Smooth muscle cell of the brain vasculature (primary cell): ENCODE data around the gene DGKA.
A peak's percentile ranks its signal among the peaks of the same experiment; 100 is the strongest.
"Not testable (repeated sequence)": the region's sequence is repeated elsewhere in the genome, so short reads cannot be mapped to it uniquely, and the experiment has no call there.

ENCODE experiments used
- DNase-seq: peaks from one replicate; pipeline ENCODE4 v3.0.0-alpha.2; 2012; ENCODE audit warnings: low read depth, low spot score

The DGKA gene

DNA sequence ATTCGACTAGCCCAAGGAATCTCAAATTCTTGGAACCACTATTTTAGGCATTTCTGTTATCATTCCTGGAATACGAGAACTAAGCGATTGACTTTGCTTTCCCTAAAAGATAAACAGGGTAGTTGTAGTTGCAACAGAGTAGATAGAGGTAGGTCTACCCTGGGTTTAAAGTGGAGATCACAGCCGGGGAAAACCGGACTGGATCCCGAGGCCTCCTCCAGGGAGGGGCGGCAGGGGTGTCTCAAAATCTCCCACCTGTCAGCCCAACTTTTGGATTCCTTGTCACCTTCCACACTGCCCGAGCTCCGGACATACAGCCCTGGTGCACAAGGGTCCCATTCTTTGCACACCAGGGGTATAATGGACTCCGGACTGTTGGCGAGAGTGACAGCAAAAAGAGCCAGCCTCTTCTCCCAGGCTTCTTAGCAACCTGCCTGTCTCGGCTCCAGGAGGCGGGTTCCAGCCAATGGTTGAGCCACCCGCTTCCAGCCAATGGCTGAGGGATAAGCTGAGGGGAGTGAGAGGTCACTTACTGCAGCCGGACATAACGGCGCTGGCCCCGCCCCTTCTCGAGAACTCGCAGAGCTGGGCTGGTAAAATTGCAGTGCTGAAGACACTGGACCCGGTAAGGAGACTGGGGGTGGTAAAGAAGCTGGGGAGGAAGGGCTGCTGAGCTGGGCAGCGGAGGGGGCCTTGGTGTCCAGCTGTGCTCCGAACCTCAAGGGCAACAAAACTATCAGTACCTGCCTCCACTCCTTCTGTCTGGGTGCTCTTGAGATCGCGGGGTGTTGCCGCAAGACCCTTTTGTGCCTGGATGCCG is 66.0 kb downstream of the DGKA start, which contains the start of gene SUOX:
Gene SUOX, plus strand, starts transcription at position 562 of the 820 bp plus-strand sequence. CDS start 4,946 bp downstream, outside the sequence.
- peak; percentile 88 for DNase-seq

- DNase-seq, result no peak
Observed at GRCh38 chr12:55997535-55997859, 66.5 kb downstream of the DGKA start.

DNA sequence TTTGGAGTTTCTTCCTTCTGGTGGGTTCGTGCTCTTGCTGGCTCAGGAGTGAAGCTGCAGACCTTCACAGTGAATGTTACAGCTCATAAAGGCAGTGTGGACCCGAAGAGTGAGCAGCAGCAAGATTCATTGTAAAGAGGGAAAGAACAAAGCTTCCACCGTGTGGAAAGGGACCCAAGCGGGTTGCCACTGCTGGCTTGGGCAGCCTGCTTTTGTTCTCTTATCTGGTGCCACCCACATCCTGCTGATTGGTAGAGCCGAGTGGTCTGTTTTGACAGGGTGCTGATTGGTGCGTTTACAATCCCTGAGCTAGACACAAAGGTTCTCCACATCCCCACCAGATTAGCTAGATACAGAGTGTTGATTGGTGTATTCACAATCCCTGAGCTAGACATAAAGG is 68.6 kb downstream of the DGKA start:
- not testable (repeated sequence) for DNase-seq

- not testable (repeated sequence) for DNase-seq
Observed at GRCh38 chr12:55999999-56000540, 69.1 kb downstream of the DGKA start.

DNA sequence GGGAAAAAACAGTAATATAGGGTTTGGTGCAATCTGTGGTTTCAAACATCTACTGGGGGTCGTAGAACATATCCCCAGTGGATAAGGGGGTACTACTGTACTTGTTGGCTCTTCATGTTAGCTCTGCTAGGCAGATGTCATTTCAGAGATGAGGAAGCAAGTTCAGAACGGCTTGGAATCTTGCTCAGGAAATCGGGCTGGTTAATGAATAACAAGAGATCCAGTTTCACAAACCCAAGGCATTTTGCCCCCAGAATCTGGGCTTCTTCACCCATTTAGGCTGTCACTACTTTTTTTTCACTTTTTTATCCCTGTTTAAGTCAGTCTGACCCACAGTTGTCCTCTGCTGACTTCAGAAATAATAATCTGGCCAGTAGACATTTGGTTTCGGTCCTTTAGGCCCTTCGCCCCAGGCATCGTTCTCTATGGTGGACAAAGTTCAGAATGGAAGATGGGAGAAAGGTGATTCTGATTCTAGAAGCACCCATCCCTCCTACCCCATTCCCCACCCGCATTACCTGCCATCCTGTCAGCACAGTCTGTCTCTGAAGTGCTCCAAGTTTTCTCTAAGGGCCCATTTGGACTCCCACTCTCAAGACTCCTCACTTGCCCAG is 70.6 kb downstream of the DGKA start:
- DNase-seq, result no peak

- DNase-seq, result not testable (repeated sequence)
Observed at GRCh38 chr12:56003376-56003775, 72.4 kb downstream of the DGKA start.
